Thymus (tissue), 11 donors: ENCODE data around the gene HDAC4. TPM values are rescaled to one million over a fixed set of nuclear protein-coding genes. Genes with fewer than 3 reads are reported as not detected.
"Not testable (repeated sequence)": the region's sequence is repeated elsewhere in the genome, so short reads cannot be mapped to it uniquely, and the experiment has no call there.

Source experiments
- DNase-seq, 9 donors: peaks; one replicate each; pipeline ENCODE4 v3.0.0-alpha.2; 2013; ENCODE audit warnings: low spot score in 9 of 9, low read depth in 6 of 9, missing footprints in 1 of 9
- H3K27ac ChIP-seq, 2 donors: one replicate each; pipeline ENCODE4 v1.5.1; 2013; ENCODE audit warnings: control low read depth in 1 of 2, low read depth in 1 of 2, low read length in 1 of 2, mild to moderate bottlenecking in 1 of 2, moderate library complexity in 1 of 2
- H3K27me3 ChIP-seq, 2 donors: one replicate each; pipeline ENCODE4 v1.5.1; 2013; ENCODE audit warnings: low read length in 1 of 2; ENCODE audit not compliant: control insufficient read depth in 2 of 2, insufficient read depth in 1 of 2
- H3K36me3 ChIP-seq, 2 donors: one replicate each; pipeline ENCODE4 v1.5.1; 2013; ENCODE audit warnings: low read length in 1 of 2, mild to moderate bottlenecking in 1 of 2, moderate library complexity in 1 of 2; ENCODE audit not compliant: control insufficient read depth in 2 of 2, insufficient read depth in 2 of 2
- H3K4me1 ChIP-seq, 2 donors: one replicate each; pipeline ENCODE4 v1.5.1; 2013; ENCODE audit warnings: low read length in 2 of 2; ENCODE audit not compliant: control insufficient read depth in 2 of 2, insufficient read depth in 2 of 2
- H3K4me3 ChIP-seq, 2 donors: one replicate each; pipeline ENCODE4 v1.5.1; 2013; ENCODE audit warnings: low read length in 2 of 2, control low read depth in 1 of 2, mild to moderate bottlenecking in 1 of 2
- H3K9me3 ChIP-seq, 2 donors: one replicate each; pipeline ENCODE4 v1.5.1; 2013; ENCODE audit warnings: low read length in 1 of 2, mild to moderate bottlenecking in 1 of 2; ENCODE audit not compliant: control insufficient read depth in 2 of 2, insufficient read depth in 1 of 2
- WGBS: extraction: QIAGEN DNeasy Blood & Tissue Kit; methylation state at CpG from one replicate; pipeline ENCODE4 v1.1.7; 2013; 5-methylcytosine and 5-hydroxymethylcytosine counted together
- polyA plus RNA-seq: library from polyadenylated mRNA; stranded (reverse); fragments of 200-250 nt; gene quantifications from one replicate; pipeline ENCODE4 v1.2.3, GENCODE V29; 2013
- total RNA-seq: library from RNA; stranded (reverse); fragments of 120-200 nt; gene quantifications from one replicate; pipeline ENCODE4 v1.2.4, GENCODE V29; 2013
- donor health status: healthy.

Gene HDAC4
- total and polyA plus RNA-seq, 2 donors: 7.8 to 17.9 TPM

- H3K4me3 ChIP-seq: no peak overlapping the region
- 84% methylated on average over 14 of the region's 14 CpGs for WGBS
- H3K9me3 ChIP-seq: no peaks in the 10 kb centered on the region
- H3K27me3 ChIP-seq: peaks cover 0 to 10% of the 10 kb centered on the region in 2 donors
- DNase-seq: no peak
- no peak overlapping the region for H3K27ac ChIP-seq
- no peaks in the 10 kb centered on the region for H3K36me3 ChIP-seq
- H3K4me1 ChIP-seq: no peaks in the 10 kb centered on the region
These were observed 361.9 kb downstream of the HDAC4 start for GRCh38 chr2:239038773-239039478.

GRCh38 chr2:239038284-239038683 lies 362.5 kb downstream of the HDAC4 start:
- not testable (repeated sequence) for H3K36me3 ChIP-seq, H3K4me3 ChIP-seq, H3K9me3 ChIP-seq, H3K4me1 ChIP-seq, DNase-seq, H3K27ac ChIP-seq
- 84% methylated on average over 11 of the region's 13 CpGs for WGBS
- peaks cover 0 to 15% of the 10 kb centered on the region in 2 donors for H3K27me3 ChIP-seq

GRCh38 chr2:239037559-239037910 lies 363.3 kb downstream of the HDAC4 start:
- Histone ChIP-seq H3K4me1 (no peaks in the 10 kb centered on the region), H3K27me3 (peaks cover 0 to 15% of the 10 kb centered on the region in 2 donors), H3K27ac (no peak overlapping the region), H3K4me3 (no peak overlapping the region), H3K36me3 (no peaks in the 10 kb centered on the region), H3K9me3 (no peaks in the 10 kb centered on the region)
- DNase-seq: no peak
- WGBS: 93% methylated on average over 16 of the region's 16 CpGs

- Histone ChIP-seq H3K27me3 (peaks cover 0 to 15% of the 10 kb centered on the region in 2 donors), H3K27ac (no peak overlapping the region), H3K9me3 (no peaks in the 10 kb centered on the region), H3K4me3 (no peak overlapping the region), H3K36me3 (no peaks in the 10 kb centered on the region), H3K4me1 (no peaks in the 10 kb centered on the region)
- no peak for DNase-seq
- WGBS: 98% methylated on average over 21 of the region's 21 CpGs
These were observed 363.8 kb downstream of the HDAC4 start for GRCh38 chr2:239036819-239037558.

- WGBS: 74% methylated on average over 15 of the region's 15 CpGs
- no peak overlapping the region for H3K27ac ChIP-seq
- H3K27me3 ChIP-seq: peaks cover 0 to 15% of the 10 kb centered on the region in 2 donors
- H3K9me3 ChIP-seq: no peaks in the 10 kb centered on the region
- peak in 3 of 9 donors; percentile 5 to 17 (median 11) for DNase-seq
- H3K4me1 ChIP-seq: no peaks in the 10 kb centered on the region
- H3K36me3 ChIP-seq: no peaks in the 10 kb centered on the region
- no peak overlapping the region for H3K4me3 ChIP-seq
These were observed 364.7 kb downstream of the HDAC4 start for GRCh38 chr2:239035997-239036731.

- DNase-seq: peak in 7 of 9 donors; percentile 12 to 61 (median 39)
- Histone ChIP-seq H3K9me3 (no peaks in the 10 kb centered on the region), H3K27ac (no peak overlapping the region), H3K4me1 (no peaks in the 10 kb centered on the region), H3K4me3 (no peak overlapping the region), H3K36me3 (no peaks in the 10 kb centered on the region), H3K27me3 (peaks cover 0 to 18% of the 10 kb centered on the region in 2 donors)
- 45% methylated on average over 29 of the region's 29 CpGs for WGBS
These were observed 365.4 kb downstream of the HDAC4 start for GRCh38 chr2:239035361-239035814.

GRCh38 chr2:239034561-239035341 lies 366.1 kb downstream of the HDAC4 start:
- no peak for DNase-seq
- WGBS: 84% methylated on average over 19 of the region's 19 CpGs
- Histone ChIP-seq H3K9me3 (no peaks in the 10 kb centered on the region), H3K27ac (no peak overlapping the region), H3K4me3 (no peak overlapping the region), H3K36me3 (no peaks in the 10 kb centered on the region), H3K4me1 (no peaks in the 10 kb centered on the region), H3K27me3 (peaks cover 0 to 18% of the 10 kb centered on the region in 2 donors)

GRCh38 chr2:239033801-239034560 lies 366.8 kb downstream of the HDAC4 start:
- WGBS: 81% methylated on average over 13 of the region's 13 CpGs
- no peak overlapping the region for H3K27ac ChIP-seq
- H3K36me3 ChIP-seq: no peaks in the 10 kb centered on the region
- no peaks in the 10 kb centered on the region for H3K9me3 ChIP-seq
- no peak overlapping the region for H3K4me3 ChIP-seq
- peaks cover 0 to 20% of the 10 kb centered on the region in 2 donors for H3K27me3 ChIP-seq
- DNase-seq: no peak
- H3K4me1 ChIP-seq: no peaks in the 10 kb centered on the region
